IPS-NIHi11 (cell line): Measurements from ENCODE around the gene IL4R.

Experiments
- DNase-seq: peaks from one replicate; pipeline ENCODE4 v3.0.0; 2012; ENCODE audit warnings: mixed read lengths, low spot score

IL4R gene

GRCh38 chr16:27330542-27330941 is 16.8 kb downstream of the IL4R start:
- no peak for DNase-seq

GRCh38 chr16:27332105-27332504 is 18.3 kb downstream of the IL4R start:
- DNase-seq, result no peak

GRCh38 chr16:27333104-27333503 is 19.3 kb downstream of the IL4R start:
- no peak for DNase-seq

GRCh38 chr16:27333549-27333948 is 19.8 kb downstream of the IL4R start:
- DNase-seq, result no peak

- DNase-seq, result no peak
These were observed 20.5 kb downstream of the IL4R start for GRCh38 chr16:27334192-27334764.

- no peak for DNase-seq
These were observed 21.1 kb downstream of the IL4R start for GRCh38 chr16:27334838-27335237.

GRCh38 chr16:27335349-27336053 is 21.7 kb downstream of the IL4R start:
- DNase-seq, result no peak

GRCh38 chr16:27337024-27337423 is 23.2 kb downstream of the IL4R start:
- DNase-seq, result no peak

GRCh38 chr16:27339180-27339579 is 25.4 kb downstream of the IL4R start:
- DNase-seq, result no peak

GRCh38 chr16:27340654-27341053 is 26.9 kb downstream of the IL4R start:
- DNase-seq, result no peak

- DNase-seq, result no peak
These were observed 27.8 kb downstream of the IL4R start for GRCh38 chr16:27341549-27341948.

- no peak for DNase-seq
These were observed 28.2 kb downstream of the IL4R start for GRCh38 chr16:27341971-27342370.

- DNase-seq, result no peak
These were observed 30.9 kb downstream of the IL4R start for GRCh38 chr16:27344721-27345120.

- no peak for DNase-seq
These were observed 31.4 kb downstream of the IL4R start for GRCh38 chr16:27345201-27345600.

GRCh38 chr16:27346819-27347218 is 33.0 kb downstream of the IL4R start:
- no peak for DNase-seq

GRCh38 chr16:27347930-27348685 is 34.3 kb downstream of the IL4R start:
- no peak for DNase-seq

GRCh38 chr16:27349276-27349675 is 35.5 kb downstream of the IL4R start:
- no peak for DNase-seq

- DNase-seq, result no peak
These were observed 36.2 kb downstream of the IL4R start for GRCh38 chr16:27350006-27350405.

- no peak for DNase-seq
These were observed 38.2 kb downstream of the IL4R start for GRCh38 chr16:27351989-27352388.

GRCh38 chr16:27353853-27354252 is 40.1 kb downstream of the IL4R start:
- DNase-seq, result no peak

- peak; percentile 65 for DNase-seq
These were observed 41.8 kb downstream of the IL4R start for GRCh38 chr16:27355610-27356009.

- DNase-seq, result no peak
These were observed 43.0 kb downstream of the IL4R start for GRCh38 chr16:27356794-27357193.

- DNase-seq, result no peak
These were observed 45.3 kb downstream of the IL4R start for GRCh38 chr16:27359051-27359450.
